ENCODE measurements around the gene ZNF367. TPM values are rescaled to one million over a fixed set of nuclear protein-coding genes. Genes with fewer than 3 reads are reported as not detected.

The ZNF367 gene
- polyA plus RNA-seq, 1 of the 3 experiments (the other 2 are of a cell fraction) = 1.5 TPM

DNA sequence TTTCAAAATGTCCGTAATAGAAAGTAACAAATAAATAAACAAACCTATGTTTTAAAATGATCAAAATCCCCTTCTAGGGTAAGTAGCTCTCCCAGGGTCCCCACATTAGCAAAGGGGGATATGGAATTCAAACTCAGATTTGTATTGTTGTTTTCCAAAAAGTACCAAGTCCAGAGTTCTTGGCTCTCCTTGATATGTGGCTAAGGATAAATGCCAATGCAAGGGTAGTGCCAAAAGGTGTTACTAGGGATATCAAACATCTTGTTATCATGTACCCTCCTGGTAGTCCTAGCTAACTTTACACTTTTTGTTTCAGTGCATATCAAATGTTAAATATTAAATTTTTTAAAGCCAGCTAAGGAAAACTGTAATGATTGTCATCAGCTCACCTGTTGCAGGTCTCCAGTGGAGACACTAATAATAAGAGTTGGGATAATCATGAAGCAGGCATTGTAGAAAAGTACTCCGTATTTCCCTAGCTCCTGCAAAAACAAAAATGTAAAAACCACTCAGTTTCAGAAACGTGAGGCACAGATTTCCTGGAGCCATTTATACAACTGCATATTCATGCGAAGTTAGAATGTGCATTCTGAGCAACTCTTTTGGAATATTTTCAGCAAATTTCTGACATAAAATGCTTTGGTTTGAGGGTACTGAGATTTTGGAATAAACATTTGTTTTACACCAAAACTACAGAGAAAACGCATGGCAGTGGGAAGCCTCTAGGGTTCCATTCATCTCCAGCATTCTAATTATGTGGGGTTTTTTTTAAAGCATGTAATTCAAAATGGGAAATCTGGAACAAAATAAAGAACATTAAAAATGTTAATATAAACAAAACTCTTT, 74.4 kb downstream of the ZNF367 start:
- 79% methylated on average over 5 of the region's 5 CpGs for WGBS (ENCODE audit: low lambda C conversion rate)
- no peak overlapping the region for H2AFZ ChIP-seq (ENCODE audit: low read depth)
- POLR2A ChIA-PET = no interaction called here

More for the DNA sequence above, 74.4 kb downstream of the ZNF367 start:
- Histone ChIP-seq H3K9me3 (no peaks in the 10 kb centered on the region), H3K27ac (ENCODE audit: low read depth in 2 of 2, low read length in 1 of 2) (peak overlapping the region; percentile 63 to 81; a peak in 3 of 4 replicates), H3K4me3 (ENCODE audit: low read depth in 2 of 2, low read length in 1 of 2) (no peak overlapping the region), H3K4me2 (peak overlapping the region; percentile 17; the same call in 1 of the 2 replicates), H3K9me2 (no peaks in the 10 kb centered on the region), H4K20me1 (ENCODE audit: insufficient read depth) (no peaks in the 10 kb centered on the region), H3K9ac (peak overlapping the region; percentile 48; the same call in 1 of the 2 replicates), H3F3A (replicated peaks; ENCODE audit: insufficient read depth) (peaks cover 53% of the 10 kb centered on the region), H3K79me2 (ENCODE audit: insufficient read depth) (no peaks in the 10 kb centered on the region), H3K4me1 (ENCODE audit: control insufficient read depth in 1 of 2, insufficient read depth in 2 of 2, low read depth in 1 of 2, low read length in 1 of 2) (peaks cover 2 to 34% of the 10 kb centered on the region in 2 experiments; a peak in 3 of 4 replicates), H3K27me3 (ENCODE audit: insufficient read depth) (no peaks in the 10 kb centered on the region), H3K36me3 (replicated peaks in 1 of 2; ENCODE audit: control insufficient read depth in 1 of 2, insufficient read depth in 2 of 2, low read length in 1 of 2) (peaks cover 8 to 23% of the 10 kb centered on the region in 2 experiments)
- TF ChIP-seq EP300 (IDR thresholded peaks at IDR 0.05; ENCODE audit: borderline replicate concordance in 1 of 2, low read depth in 1 of 2, low read length in 1 of 2) (no peak), JUND (IDR thresholded peaks at IDR 0.05) (no peak), EZH2phosphoT487 (IDR thresholded peaks at IDR 0.05; ENCODE audit: borderline replicate concordance, low read depth) (no peak), FOXJ3 (CRISPR knock-in tag; IDR thresholded peaks at IDR 0.05) (no peak), NRF1 (IDR thresholded peaks at IDR 0.05; ENCODE audit: low read depth, low read length) (no peak), CHD2 (IDR thresholded peaks at IDR 0.05; ENCODE audit: low read length, partially characterized antibody) (no peak), GABPA (IDR thresholded peaks at IDR 0.05; ENCODE audit: low read depth) (no peak), MEF2A (IDR thresholded peaks at IDR 0.05; ENCODE audit: borderline replicate concordance, low read depth) (no peak), GATA2 (CRISPR knock-in tag; IDR thresholded peaks at IDR 0.05) (no peak), RXRA (IDR thresholded peaks at IDR 0.05; ENCODE audit: borderline replicate concordance, low read depth) (no peak), FOSL2 (IDR thresholded peaks at IDR 0.05; ENCODE audit: borderline replicate concordance, low read depth) (no peak), FOXM1 (IDR thresholded peaks at IDR 0.05; ENCODE audit: low read depth) (no peak), ELF1 (IDR thresholded peaks at IDR 0.05) (no peak), MXI1 (IDR thresholded peaks at IDR 0.05; ENCODE audit: low read depth, low read length) (no peak), TEAD4 (IDR thresholded peaks at IDR 0.05; ENCODE audit: borderline replicate concordance, insufficient read depth) (no peak), YY1 (IDR thresholded peaks at IDR 0.05; ENCODE audit: low read depth) (no peak)
- TF ChIP-seq, protein P1, sequence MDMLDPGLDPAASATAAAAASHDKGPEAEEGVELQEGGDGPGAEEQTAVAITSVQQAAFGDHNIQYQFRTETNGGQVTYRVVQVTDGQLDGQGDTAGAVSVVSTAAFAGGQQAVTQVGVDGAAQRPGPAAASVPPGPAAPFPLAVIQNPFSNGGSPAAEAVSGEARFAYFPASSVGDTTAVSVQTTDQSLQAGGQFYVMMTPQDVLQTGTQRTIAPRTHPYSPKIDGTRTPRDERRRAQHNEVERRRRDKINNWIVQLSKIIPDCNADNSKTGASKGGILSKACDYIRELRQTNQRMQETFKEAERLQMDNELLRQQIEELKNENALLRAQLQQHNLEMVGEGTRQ (IDR thresholded peaks at IDR 0.05; ENCODE audit: borderline replicate concordance, low read depth, low read length) = no peak
- TF ChIP-seq, protein P2, sequence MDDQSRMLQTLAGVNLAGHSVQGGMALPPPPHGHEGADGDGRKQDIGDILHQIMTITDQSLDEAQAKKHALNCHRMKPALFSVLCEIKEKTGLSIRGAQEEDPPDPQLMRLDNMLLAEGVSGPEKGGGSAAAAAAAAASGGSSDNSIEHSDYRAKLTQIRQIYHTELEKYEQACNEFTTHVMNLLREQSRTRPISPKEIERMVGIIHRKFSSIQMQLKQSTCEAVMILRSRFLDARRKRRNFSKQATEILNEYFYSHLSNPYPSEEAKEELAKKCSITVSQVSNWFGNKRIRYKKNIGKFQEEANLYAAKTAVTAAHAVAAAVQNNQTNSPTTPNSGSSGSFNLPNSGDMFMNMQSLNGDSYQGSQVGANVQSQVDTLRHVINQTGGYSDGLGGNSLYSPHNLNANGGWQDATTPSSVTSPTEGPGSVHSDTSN (IDR thresholded peaks at IDR 0.05) = no peak
- TF ChIP-seq, protein P3, sequence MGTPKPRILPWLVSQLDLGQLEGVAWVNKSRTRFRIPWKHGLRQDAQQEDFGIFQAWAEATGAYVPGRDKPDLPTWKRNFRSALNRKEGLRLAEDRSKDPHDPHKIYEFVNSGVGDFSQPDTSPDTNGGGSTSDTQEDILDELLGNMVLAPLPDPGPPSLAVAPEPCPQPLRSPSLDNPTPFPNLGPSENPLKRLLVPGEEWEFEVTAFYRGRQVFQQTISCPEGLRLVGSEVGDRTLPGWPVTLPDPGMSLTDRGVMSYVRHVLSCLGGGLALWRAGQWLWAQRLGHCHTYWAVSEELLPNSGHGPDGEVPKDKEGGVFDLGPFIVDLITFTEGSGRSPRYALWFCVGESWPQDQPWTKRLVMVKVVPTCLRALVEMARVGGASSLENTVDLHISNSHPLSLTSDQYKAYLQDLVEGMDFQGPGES (IDR thresholded peaks at IDR 0.05; ENCODE audit: low read depth, low read length) = no peak
- TF ChIP-seq, protein P4, sequence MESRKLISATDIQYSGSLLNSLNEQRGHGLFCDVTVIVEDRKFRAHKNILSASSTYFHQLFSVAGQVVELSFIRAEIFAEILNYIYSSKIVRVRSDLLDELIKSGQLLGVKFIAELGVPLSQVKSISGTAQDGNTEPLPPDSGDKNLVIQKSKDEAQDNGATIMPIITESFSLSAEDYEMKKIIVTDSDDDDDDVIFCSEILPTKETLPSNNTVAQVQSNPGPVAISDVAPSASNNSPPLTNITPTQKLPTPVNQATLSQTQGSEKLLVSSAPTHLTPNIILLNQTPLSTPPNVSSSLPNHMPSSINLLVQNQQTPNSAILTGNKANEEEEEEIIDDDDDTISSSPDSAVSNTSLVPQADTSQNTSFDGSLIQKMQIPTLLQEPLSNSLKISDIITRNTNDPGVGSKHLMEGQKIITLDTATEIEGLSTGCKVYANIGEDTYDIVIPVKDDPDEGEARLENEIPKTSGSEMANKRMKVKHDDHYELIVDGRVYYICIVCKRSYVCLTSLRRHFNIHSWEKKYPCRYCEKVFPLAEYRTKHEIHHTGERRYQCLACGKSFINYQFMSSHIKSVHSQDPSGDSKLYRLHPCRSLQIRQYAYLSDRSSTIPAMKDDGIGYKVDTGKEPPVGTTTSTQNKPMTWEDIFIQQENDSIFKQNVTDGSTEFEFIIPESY (IDR thresholded peaks at IDR 0.05; ENCODE audit: borderline replicate concordance, low read depth) = no peak
- CTCF ChIA-PET = interaction anchor here (1.0 to 3.3 kb wide), 2 partner anchors 17 to 97 kb away, joined by 3 to 19 read pairs; no protein-coding TSS in a partner anchor
- no peak for DNase-seq
